ENCODE data around the gene NRTN. TPM values are rescaled to one million over a fixed set of nuclear protein-coding genes. Genes with fewer than 3 reads are reported as not detected.

The NRTN gene
- total RNA-seq, 1 experiment from 2014 or later, result 0.80 TPM

DNA sequence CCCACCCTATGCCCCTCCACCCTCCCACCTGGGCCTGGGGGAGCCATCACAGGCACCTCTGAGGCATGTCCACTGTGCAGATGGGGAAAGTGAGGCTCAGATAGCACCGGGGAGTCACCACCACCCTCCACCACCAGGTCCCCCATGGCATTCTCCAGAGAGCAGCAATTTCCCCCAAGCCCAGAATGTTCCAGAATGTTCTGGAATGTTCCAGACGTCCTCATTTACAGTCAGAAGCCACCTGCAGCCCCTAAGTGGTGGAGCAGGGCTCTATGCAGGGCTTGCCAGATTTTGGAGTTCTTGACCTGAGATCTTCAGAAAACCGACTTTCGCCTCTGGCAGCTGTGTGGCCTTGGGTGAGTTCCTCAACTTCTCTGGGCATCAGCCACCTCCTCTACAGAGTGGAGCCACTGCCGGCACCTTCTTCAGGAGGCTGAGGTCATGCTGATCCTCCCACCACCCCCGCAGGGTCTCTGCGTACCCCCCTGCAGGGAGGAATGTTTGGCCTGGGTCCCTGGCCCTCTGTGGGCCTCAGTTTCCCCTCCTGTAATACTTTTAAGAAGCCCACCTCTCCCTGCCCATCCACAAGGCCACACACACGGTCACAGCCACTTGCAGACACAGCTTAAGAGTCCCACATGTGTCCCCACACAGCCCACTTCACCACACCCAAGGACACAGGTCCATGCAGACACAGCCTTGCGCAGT lies 59.3 kb downstream of the NRTN start:
- no TSS peak for BruUV-seq (replicated peaks)
- ATAC-seq (no peak), DNase-seq (ENCODE audit: low read depth, low spot score) (no peak)
- TF ChIP-seq TCF7L2 (IDR thresholded peaks at IDR 0.05; ENCODE audit: low read depth, low read length) (no peak), SIN3A (IDR thresholded peaks at IDR 0.05; ENCODE audit: borderline replicate concordance, insufficient read depth, low read depth, low read length) (no peak), POLR2AphosphoS5 (IDR thresholded peaks at IDR 0.05; ENCODE audit: low read depth, low read length) (no peak)
- TF ChIP-seq, protein P1, sequence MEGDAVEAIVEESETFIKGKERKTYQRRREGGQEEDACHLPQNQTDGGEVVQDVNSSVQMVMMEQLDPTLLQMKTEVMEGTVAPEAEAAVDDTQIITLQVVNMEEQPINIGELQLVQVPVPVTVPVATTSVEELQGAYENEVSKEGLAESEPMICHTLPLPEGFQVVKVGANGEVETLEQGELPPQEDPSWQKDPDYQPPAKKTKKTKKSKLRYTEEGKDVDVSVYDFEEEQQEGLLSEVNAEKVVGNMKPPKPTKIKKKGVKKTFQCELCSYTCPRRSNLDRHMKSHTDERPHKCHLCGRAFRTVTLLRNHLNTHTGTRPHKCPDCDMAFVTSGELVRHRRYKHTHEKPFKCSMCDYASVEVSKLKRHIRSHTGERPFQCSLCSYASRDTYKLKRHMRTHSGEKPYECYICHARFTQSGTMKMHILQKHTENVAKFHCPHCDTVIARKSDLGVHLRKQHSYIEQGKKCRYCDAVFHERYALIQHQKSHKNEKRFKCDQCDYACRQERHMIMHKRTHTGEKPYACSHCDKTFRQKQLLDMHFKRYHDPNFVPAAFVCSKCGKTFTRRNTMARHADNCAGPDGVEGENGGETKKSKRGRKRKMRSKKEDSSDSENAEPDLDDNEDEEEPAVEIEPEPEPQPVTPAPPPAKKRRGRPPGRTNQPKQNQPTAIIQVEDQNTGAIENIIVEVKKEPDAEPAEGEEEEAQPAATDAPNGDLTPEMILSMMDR (IDR thresholded peaks at IDR 0.05), result no peak
- TF ChIP-seq, protein P2, sequence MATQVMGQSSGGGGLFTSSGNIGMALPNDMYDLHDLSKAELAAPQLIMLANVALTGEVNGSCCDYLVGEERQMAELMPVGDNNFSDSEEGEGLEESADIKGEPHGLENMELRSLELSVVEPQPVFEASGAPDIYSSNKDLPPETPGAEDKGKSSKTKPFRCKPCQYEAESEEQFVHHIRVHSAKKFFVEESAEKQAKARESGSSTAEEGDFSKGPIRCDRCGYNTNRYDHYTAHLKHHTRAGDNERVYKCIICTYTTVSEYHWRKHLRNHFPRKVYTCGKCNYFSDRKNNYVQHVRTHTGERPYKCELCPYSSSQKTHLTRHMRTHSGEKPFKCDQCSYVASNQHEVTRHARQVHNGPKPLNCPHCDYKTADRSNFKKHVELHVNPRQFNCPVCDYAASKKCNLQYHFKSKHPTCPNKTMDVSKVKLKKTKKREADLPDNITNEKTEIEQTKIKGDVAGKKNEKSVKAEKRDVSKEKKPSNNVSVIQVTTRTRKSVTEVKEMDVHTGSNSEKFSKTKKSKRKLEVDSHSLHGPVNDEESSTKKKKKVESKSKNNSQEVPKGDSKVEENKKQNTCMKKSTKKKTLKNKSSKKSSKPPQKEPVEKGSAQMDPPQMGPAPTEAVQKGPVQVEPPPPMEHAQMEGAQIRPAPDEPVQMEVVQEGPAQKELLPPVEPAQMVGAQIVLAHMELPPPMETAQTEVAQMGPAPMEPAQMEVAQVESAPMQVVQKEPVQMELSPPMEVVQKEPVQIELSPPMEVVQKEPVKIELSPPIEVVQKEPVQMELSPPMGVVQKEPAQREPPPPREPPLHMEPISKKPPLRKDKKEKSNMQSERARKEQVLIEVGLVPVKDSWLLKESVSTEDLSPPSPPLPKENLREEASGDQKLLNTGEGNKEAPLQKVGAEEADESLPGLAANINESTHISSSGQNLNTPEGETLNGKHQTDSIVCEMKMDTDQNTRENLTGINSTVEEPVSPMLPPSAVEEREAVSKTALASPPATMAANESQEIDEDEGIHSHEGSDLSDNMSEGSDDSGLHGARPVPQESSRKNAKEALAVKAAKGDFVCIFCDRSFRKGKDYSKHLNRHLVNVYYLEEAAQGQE (IDR thresholded peaks at IDR 0.05; ENCODE audit: insufficient read depth in 1 of 2, low read depth in 2 of 2, low read length in 1 of 2), result no peak
- CTCF ChIA-PET, result interaction anchor here (1.0 kb wide), 1 partner anchor 60 kb away, joined by 3 read pairs; no protein-coding TSS in a partner anchor
- in situ Hi-C loops (cut with HindIII; ENCODE audit: low pct_unique_long_range_greater_than_20kb, low sequenced_read_pairs), result no loop called here
- Histone ChIP-seq H3K4me1 (ENCODE audit: control insufficient read depth, insufficient read depth, low read length) (no peaks in the 10 kb centered on the region), H3K36me3 (ENCODE audit: control insufficient read depth, insufficient read depth, low read length) (no peaks in the 10 kb centered on the region), H3K4me3 (ENCODE audit: low read depth in 2 of 2, low read length in 2 of 2) (no peak overlapping the region), H3K27ac (ENCODE audit: low read length) (no peak overlapping the region), H3K27me3 (ENCODE audit: control insufficient read depth, insufficient read depth, low read length) (no peaks in the 10 kb centered on the region), H3K9me3 (ENCODE audit: control insufficient read depth, insufficient read depth, low read depth, low read length) (no peaks in the 10 kb centered on the region)
- POLR2A ChIA-PET, result no interaction called here
- intact Hi-C loops (cut with micrococcal nuclease; ENCODE audit: unreplicated experiment), result no loop called here

GRCh38 chr19:5864725-5865486 lies 60.0 kb downstream of the NRTN start:
- Histone ChIP-seq H3K36me3 (ENCODE audit: control insufficient read depth, insufficient read depth, low read length) (no peaks in the 10 kb centered on the region), H3K4me1 (ENCODE audit: control insufficient read depth, insufficient read depth, low read length) (no peaks in the 10 kb centered on the region), H3K27me3 (ENCODE audit: control insufficient read depth, insufficient read depth, low read length) (no peaks in the 10 kb centered on the region), H3K4me3 (ENCODE audit: low read depth in 2 of 2, low read length in 2 of 2) (no peak overlapping the region), H3K27ac (ENCODE audit: low read length) (no peak overlapping the region), H3K9me3 (ENCODE audit: control insufficient read depth, insufficient read depth, low read depth, low read length) (no peaks in the 10 kb centered on the region)
- in situ Hi-C loops (cut with HindIII; ENCODE audit: low pct_unique_long_range_greater_than_20kb, low sequenced_read_pairs) (no loop called here), intact Hi-C loops (cut with micrococcal nuclease; ENCODE audit: unreplicated experiment) (no loop called here)
- DNase-seq (ENCODE audit: low read depth, low spot score) (no peak), ATAC-seq (no peak)
- no peak for TF ChIP-seq SIN3A (IDR thresholded peaks at IDR 0.05; ENCODE audit: borderline replicate concordance, insufficient read depth, low read depth, low read length)
- TF ChIP-seq, protein P1 (IDR thresholded peaks at IDR 0.05), result no peak
- ChIA-PET POLR2A (no interaction called here), CTCF (no interaction called here)
- BruUV-seq (replicated peaks), result no TSS peak
